GM23338 (cell line): ENCODE results near the gene PCNT. TPM values are rescaled to one million over a fixed set of nuclear protein-coding genes. Genes with fewer than 3 reads are reported as not detected.
"Not testable (repeated sequence)": the region's sequence is repeated elsewhere in the genome, so short reads cannot be mapped to it uniquely, and the experiment has no call there.

Experiments used
- ATAC-seq: fragments of 200-7000 bp; cut with Tn5 transposase; 3 replicates; pipeline ENCODE4 v1.9.1; 2020
- DNase-seq: peaks from one replicate; pipeline ENCODE4 v3.0.0-alpha.2; 2015; ENCODE audit warnings: low spot score
- H2AFZ ChIP-seq: fragments of 200-600 bp; sonication (generic); 2 replicates; pipeline ENCODE4 v1.8.0; 2016; ENCODE audit warnings: antibody characterized with exemption, mild to moderate bottlenecking, moderate library complexity
- H3F3A ChIP-seq: fragments of 200-600 bp; sonication (generic); replicated peaks from 2 replicates; pipeline ENCODE4 v1.8.0; 2017; ENCODE audit warnings: antibody characterized with exemption, mixed run types, low read depth
- H3K27ac ChIP-seq: fragments of 200-600 bp; sonication (generic); 2 replicates; pipeline ENCODE4 v1.6.1; 2016; ENCODE audit warnings: low read depth
- H3K27me3 ChIP-seq: fragments of 200-600 bp; sonication (generic); 2 replicates; pipeline ENCODE4 v1.8.0; 2016; ENCODE audit warnings: mild to moderate bottlenecking, mixed run types, moderate library complexity; ENCODE audit not compliant: insufficient read depth
- H3K36me3 ChIP-seq: fragments of 200-600 bp; sonication (generic); 2 replicates; pipeline ENCODE4 v1.8.0; 2016; ENCODE audit warnings: mild to moderate bottlenecking; ENCODE audit not compliant: insufficient read depth
- H3K4me1 ChIP-seq: fragments of 200-600 bp; sonication (generic); 2 replicates; pipeline ENCODE4 v1.8.0; 2016; ENCODE audit warnings: mild to moderate bottlenecking, moderate library complexity; ENCODE audit not compliant: insufficient read depth
- H3K4me2 ChIP-seq: fragments of 200-600 bp; sonication (generic); 2 replicates; pipeline ENCODE4 v1.7.1; 2017; ENCODE audit warnings: mixed run types
- H3K4me3 ChIP-seq: fragments of 200-600 bp; sonication (generic); 2 replicates; pipeline ENCODE4 v1.6.1; 2016; ENCODE audit warnings: mixed run types
- H3K79me2 ChIP-seq: fragments of 200-600 bp; sonication (generic); replicated peaks from 2 replicates; pipeline ENCODE4 v1.8.0; 2017; ENCODE audit warnings: mild to moderate bottlenecking; ENCODE audit not compliant: insufficient read depth
- H3K9me2 ChIP-seq: fragments of 200-600 bp; sonication (generic); 2 replicates; pipeline ENCODE4 v1.8.0; 2017; ENCODE audit not compliant: insufficient read depth
- H4K20me1 ChIP-seq: fragments of 200-600 bp; sonication (generic); replicated peaks from 2 replicates; pipeline ENCODE4 v1.8.0; 2017; ENCODE audit warnings: mild to moderate bottlenecking; ENCODE audit not compliant: insufficient read depth
- H3K27ac Mint-ChIP-seq: 2 replicates; pipeline ENCODE4 v1.8.0; 2020; ENCODE audit warnings: inconsistent platforms, mild to moderate bottlenecking, moderate library complexity, mixed read lengths
- H3K27me3 Mint-ChIP-seq: 3 replicates; pipeline ENCODE4 v1.8.0; 2022; ENCODE audit warnings: low read depth, mild to moderate bottlenecking, moderate library complexity, mixed read lengths, inconsistent platforms; ENCODE audit not compliant: insufficient read depth, poor library complexity
- H3K36me3 Mint-ChIP-seq: 3 replicates; pipeline ENCODE4 v1.8.0; 2021; ENCODE audit warnings: low read depth, mild to moderate bottlenecking, inconsistent platforms, moderate library complexity, mixed read lengths
- H3K4me1 Mint-ChIP-seq: 3 replicates; pipeline ENCODE4 v1.8.0; 2020; ENCODE audit warnings: mild to moderate bottlenecking, inconsistent platforms, mixed read lengths
- H3K4me3 Mint-ChIP-seq: 3 replicates; pipeline ENCODE4 v1.8.0; 2021; ENCODE audit warnings: moderate library complexity, mild to moderate bottlenecking, inconsistent platforms, mixed read lengths
- H3K9me3 Mint-ChIP-seq: 3 replicates; pipeline ENCODE4 v1.8.0; 2020; ENCODE audit warnings: moderate library complexity, mild to moderate bottlenecking, inconsistent platforms, mixed read lengths
- EZH2phosphoT487 ChIP-seq: fragments of 200-600 bp; sonication (generic); IDR thresholded peaks from one replicate; pipeline ENCODE4 v1.8.1; 2018; ENCODE audit warnings: antibody characterized with exemption; ENCODE audit not compliant: unreplicated experiment
- JUNB ChIP-seq: IDR thresholded peaks from one replicate; pipeline ENCODE4 v1.6.1; 2016; ENCODE audit warnings: antibody characterized with exemption; ENCODE audit not compliant: unreplicated experiment
- NANOG ChIP-seq: IDR thresholded peaks from 2 replicates; pipeline ENCODE4 v1.6.1; 2016; ENCODE audit warnings: antibody characterized with exemption, borderline replicate concordance
- STAT1 ChIP-seq: IDR thresholded peaks from one replicate; pipeline ENCODE4 v1.6.1; 2016; ENCODE audit warnings: antibody characterized with exemption; ENCODE audit not compliant: unreplicated experiment
- ZNF114 ChIP-seq: fragments of 250-450 bp; sonication (Bioruptor Pico); IDR thresholded peaks from 2 replicates; pipeline ENCODE4 v1.5.0; 2020; ENCODE audit warnings: mild to moderate bottlenecking, moderate library complexity
- ZNF331 ChIP-seq: fragments of 250-450 bp; sonication (Bioruptor Pico); IDR thresholded peaks from 2 replicates; pipeline ENCODE4 v1.5.0; 2020; ENCODE audit warnings: low read depth, mild to moderate bottlenecking, moderate library complexity
- polyA plus RNA-seq: library from polyadenylated mRNA; unstranded; fragments of >200 nt; fragmentation: Nextera tagmentation; extraction: Ambion mirVana; gene quantifications from 2 replicates; pipeline ENCODE4 v1.2.1, GENCODE V29; 2016
- total RNA-seq: library from RNA; depleted of rRNA; stranded (reverse); fragments of >200 nt; shearing (Covaris generic); gene quantifications from 2 replicates; pipeline ENCODE4 v1.2.3, GENCODE V29; 2014
- TF ChIP-seq, protein P1 (sequence below), 2 experiments: fragments of 200-600 bp in 1 of 2; sonication (generic) in 1 of 2; conservative IDR thresholded peaks; 2 replicates each; pipeline versions ENCODE4 v1.5.1 to v1.6.1; 2016 to 2017; ENCODE audit warnings: antibody characterized with exemption in 2 of 2, low read depth in 2 of 2, mild to moderate bottlenecking in 2 of 2, moderate library complexity in 1 of 2
- TF ChIP-seq, protein P2 (sequence below): IDR thresholded peaks from 2 replicates; pipeline ENCODE4 v1.6.1; 2016; ENCODE audit warnings: antibody characterized with exemption

The PCNT gene
- total and polyA plus RNA-seq, 2 experiments from 2014 or later = 39.6 to 46.1 TPM

GRCh38 chr21:46443910-46444309 lies 120.0 kb downstream of the PCNT start:
- H3K27ac Mint-ChIP-seq = peak overlapping the region; percentile 69
- peaks cover 10% of the 10 kb centered on the region for H3K9me3 Mint-ChIP-seq
- Histone ChIP-seq H4K20me1 (no peaks in the 10 kb centered on the region), H3K36me3 (peaks cover 10% of the 10 kb centered on the region; the same call in 1 of the 2 replicates), H3K4me3 (no peak overlapping the region), H3K27ac (no peak overlapping the region), H2AFZ (no peak overlapping the region), H3F3A (0 out of 2 replicates have a peak, but pooled peaks cover 6% of the 10 kb centered on the region), H3K4me1 (no peaks in the 10 kb centered on the region), H3K4me2 (no peak overlapping the region), H3K79me2 (no peaks in the 10 kb centered on the region), H3K9me2 (no peaks in the 10 kb centered on the region), H3K27me3 (no peaks in the 10 kb centered on the region)
- peaks cover 10% of the 10 kb centered on the region for H3K27me3 Mint-ChIP-seq
- DNase-seq = no peak
- TF ChIP-seq JUNB (no peak), STAT1 (no peak), ZNF331 (no peak), ZNF114 (no peak)
- TF ChIP-seq, protein P1, sequence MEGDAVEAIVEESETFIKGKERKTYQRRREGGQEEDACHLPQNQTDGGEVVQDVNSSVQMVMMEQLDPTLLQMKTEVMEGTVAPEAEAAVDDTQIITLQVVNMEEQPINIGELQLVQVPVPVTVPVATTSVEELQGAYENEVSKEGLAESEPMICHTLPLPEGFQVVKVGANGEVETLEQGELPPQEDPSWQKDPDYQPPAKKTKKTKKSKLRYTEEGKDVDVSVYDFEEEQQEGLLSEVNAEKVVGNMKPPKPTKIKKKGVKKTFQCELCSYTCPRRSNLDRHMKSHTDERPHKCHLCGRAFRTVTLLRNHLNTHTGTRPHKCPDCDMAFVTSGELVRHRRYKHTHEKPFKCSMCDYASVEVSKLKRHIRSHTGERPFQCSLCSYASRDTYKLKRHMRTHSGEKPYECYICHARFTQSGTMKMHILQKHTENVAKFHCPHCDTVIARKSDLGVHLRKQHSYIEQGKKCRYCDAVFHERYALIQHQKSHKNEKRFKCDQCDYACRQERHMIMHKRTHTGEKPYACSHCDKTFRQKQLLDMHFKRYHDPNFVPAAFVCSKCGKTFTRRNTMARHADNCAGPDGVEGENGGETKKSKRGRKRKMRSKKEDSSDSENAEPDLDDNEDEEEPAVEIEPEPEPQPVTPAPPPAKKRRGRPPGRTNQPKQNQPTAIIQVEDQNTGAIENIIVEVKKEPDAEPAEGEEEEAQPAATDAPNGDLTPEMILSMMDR (conservative IDR thresholded peaks at IDR 0.05; ENCODE audit: low read depth in 2 of 2) = no peak
- TF ChIP-seq, protein P2, sequence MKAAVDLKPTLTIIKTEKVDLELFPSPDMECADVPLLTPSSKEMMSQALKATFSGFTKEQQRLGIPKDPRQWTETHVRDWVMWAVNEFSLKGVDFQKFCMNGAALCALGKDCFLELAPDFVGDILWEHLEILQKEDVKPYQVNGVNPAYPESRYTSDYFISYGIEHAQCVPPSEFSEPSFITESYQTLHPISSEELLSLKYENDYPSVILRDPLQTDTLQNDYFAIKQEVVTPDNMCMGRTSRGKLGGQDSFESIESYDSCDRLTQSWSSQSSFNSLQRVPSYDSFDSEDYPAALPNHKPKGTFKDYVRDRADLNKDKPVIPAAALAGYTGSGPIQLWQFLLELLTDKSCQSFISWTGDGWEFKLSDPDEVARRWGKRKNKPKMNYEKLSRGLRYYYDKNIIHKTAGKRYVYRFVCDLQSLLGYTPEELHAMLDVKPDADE = no peak
- H3K4me3 Mint-ChIP-seq = no peak overlapping the region
- ATAC-seq = peak; percentile 37
- peaks cover 83% of the 10 kb centered on the region for H3K36me3 Mint-ChIP-seq
- peaks cover 18% of the 10 kb centered on the region for H3K4me1 Mint-ChIP-seq

DNA sequence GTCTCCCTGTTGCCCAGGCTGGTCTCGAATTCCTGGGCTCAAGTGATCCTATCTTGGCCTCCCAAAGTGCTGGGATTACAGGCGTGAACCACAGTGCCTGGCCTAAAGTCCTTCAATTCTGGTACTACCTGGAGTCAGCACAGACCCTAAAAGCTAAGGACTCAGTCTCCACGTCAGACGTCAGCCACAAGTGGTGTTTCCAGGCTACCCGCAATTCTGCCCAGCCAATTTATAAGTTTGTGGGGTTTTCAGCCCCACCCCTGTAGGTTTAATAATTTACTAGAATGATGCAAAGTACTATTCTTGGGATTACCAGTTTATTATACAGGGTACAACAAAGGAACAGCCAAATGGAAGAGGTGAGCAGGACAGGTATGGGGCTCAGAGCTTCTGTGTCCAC lies 124.2 kb downstream of the PCNT start:
- Histone ChIP-seq H3K4me1 (no peaks in the 10 kb centered on the region), H3K27ac (no peak overlapping the region), H3K9me2 (no peaks in the 10 kb centered on the region; the same call in 1 of the 2 replicates), H3K4me2 (no peak overlapping the region), H3K79me2 (no peaks in the 10 kb centered on the region), H4K20me1 (no peaks in the 10 kb centered on the region), H2AFZ (no peak overlapping the region), H3K36me3 (peaks cover 4% of the 10 kb centered on the region; the same call in 1 of the 2 replicates), H3K27me3 (no peaks in the 10 kb centered on the region), H3F3A (no peaks in the 10 kb centered on the region), H3K4me3 (no peak overlapping the region)
- Mint-ChIP-seq H3K36me3 (peaks cover 64% of the 10 kb centered on the region), H3K4me3 (no peak overlapping the region), H3K27ac (no peak overlapping the region), H3K9me3 (peaks cover 24% of the 10 kb centered on the region), H3K27me3 (peaks cover 18% of the 10 kb centered on the region), H3K4me1 (peaks cover 14% of the 10 kb centered on the region)
- DNase-seq (no peak), ATAC-seq (no peak)
- TF ChIP-seq NANOG = no peak
- TF ChIP-seq EZH2phosphoT487 = no peak

- H3K27ac Mint-ChIP-seq, H3K36me3 ChIP-seq, H4K20me1 ChIP-seq, H3K4me3 ChIP-seq, ATAC-seq, H3F3A ChIP-seq, DNase-seq, H3K4me1 ChIP-seq, H3K4me2 ChIP-seq, H3K9me2 ChIP-seq, H3K27ac ChIP-seq, H3K79me2 ChIP-seq, H3K27me3 ChIP-seq, H3K4me3 Mint-ChIP-seq, H2AFZ ChIP-seq: not testable (repeated sequence)
- Mint-ChIP-seq H3K36me3 (peaks cover 59% of the 10 kb centered on the region), H3K9me3 (peaks cover 24% of the 10 kb centered on the region), H3K27me3 (peaks cover 18% of the 10 kb centered on the region), H3K4me1 (peaks cover 13% of the 10 kb centered on the region)
These were observed 124.9 kb downstream of the PCNT start for GRCh38 chr21:46448855-46449254.
